Renal cortex interstitium (tissue), 11 donors: Measurements from ENCODE around the gene PRAC2. TPM values are rescaled to one million over a fixed set of nuclear protein-coding genes. Genes with fewer than 3 reads are reported as not detected.

Experiments
- DNase-seq, 11 donors: peaks; one replicate each; pipeline ENCODE4 v3.0.0-alpha.2; 2013; ENCODE audit warnings: low read depth in 9 of 11, low spot score in 4 of 11; ENCODE audit errors: extremely low read depth in 1 of 11
- polyA plus RNA-seq, 3 donors: library from polyadenylated mRNA; unstranded; fragments of 120-200 nt; gene quantifications; one replicate each; pipeline ENCODE4 v1.2.1, GENCODE V29; 2013; ENCODE audit not compliant: insufficient read length in 3 of 3

The PRAC2 gene
- polyA plus RNA-seq, 3 donors = not detected

- DNase-seq = no peak
Measured at GRCh38 chr17:48729335-48730239, 6.6 kb downstream of the PRAC2 start.

DNA sequence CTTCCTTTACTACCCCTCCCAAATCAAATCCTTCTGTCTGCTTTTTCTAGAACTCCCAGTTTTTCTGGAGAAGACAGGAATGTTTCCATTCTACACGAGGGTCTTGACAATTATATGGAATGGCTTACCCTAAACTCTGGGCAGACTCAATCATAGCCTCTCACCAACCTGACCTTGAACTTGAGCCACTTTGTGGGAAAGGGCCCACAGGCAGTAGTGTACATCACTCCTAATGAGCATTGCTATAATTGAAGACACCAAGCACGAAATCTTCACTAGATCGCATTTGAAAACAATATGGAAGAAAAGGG, 7.2 kb downstream of the PRAC2 start:
- no peak for DNase-seq

DNA sequence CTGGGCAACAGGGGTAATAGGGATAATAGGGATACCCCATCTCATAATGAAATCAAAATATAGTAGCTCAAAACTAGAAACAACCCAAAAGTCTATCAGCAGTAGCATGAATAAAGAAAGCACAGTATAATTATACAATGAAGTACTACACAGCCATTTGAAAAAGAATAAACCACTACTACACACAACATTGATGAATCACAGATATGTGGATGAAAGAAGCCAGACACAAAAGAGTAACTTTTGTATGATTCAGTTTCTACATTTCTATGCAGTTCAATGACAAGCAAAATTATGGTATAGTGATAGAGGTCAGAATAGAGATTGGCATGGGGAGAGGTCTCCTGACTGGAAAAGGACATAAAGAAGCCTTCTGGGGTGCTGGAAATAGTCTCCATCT, 8.4 kb downstream of the PRAC2 start:
- no peak for DNase-seq

- DNase-seq = no peak
Measured at GRCh38 chr17:48732688-48733629, 10.0 kb downstream of the PRAC2 start.

DNA sequence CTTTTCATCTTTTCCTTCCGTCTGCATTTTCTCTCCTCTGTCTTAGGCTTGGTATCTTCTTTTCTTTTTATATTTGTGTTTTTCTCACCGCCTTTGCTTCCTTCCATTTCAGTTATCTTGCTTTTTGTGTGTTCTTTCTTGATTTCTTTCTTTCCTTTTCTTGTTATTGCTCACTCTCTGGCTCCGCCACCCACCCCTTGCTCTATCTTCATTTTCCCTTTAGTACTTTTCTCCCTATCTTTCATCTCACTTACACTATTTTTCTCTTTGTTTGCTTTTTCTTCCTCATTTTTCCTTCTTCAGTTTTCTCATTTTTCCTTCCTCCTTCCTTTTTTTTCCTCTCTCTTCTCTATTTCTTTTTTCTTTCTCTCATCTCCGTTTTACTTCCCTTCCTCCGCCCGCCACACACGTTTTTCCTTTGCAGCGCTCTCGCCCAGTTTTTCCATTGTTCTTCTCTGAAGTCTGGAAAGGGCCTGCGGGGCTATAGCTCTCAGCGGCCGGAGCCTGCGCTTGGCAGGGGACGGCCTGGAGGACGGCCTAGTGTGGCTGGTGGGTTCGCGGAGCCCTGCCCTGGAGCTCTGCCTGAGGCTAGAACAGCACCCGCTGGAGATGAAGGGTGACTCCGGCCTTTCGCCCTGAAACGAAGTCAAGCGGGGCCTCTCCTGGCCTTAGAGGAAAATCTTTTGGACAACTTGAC, 10.8 kb downstream of the PRAC2 start:
- DNase-seq = no peak

DNA sequence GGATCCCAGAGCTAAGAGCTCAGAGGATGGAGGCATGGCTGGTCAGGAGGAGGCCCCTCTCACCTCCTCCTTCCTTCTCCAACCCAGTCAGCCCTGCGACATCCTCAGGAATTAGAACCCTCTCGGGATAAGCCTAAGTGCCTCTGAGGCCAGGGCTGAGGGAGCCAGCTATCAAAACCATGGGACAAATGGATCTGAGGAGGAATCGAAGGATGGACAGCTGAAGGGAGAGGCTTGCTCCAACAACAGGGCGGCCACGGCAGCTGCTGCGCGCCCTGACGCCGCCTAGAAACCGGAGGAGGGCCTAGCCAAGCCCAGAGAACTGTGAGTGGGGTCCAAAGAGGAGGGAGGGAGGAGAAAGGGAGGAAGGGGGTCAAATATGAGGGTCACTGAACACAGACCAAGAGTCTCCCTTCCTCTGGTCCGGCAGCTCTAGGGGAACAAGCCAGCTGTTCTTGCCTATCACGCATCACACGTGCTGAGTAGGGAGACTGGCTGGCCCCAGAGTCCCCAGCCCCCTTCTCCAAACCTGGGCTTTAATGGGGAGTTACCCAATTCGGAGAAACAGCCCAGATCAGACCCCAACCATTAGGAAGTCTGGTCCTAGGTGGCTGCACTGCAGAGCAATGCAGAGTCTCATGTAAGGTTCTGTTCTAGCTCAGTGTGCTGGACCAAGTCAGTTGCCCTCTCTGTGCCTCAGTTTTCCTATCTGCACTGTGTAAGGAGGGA, 11.5 kb downstream of the PRAC2 start:
- no peak for DNase-seq

- no peak for DNase-seq
Measured at GRCh38 chr17:48735062-48735351, 12.0 kb downstream of the PRAC2 start.

GRCh38 chr17:48737330-48738043, 14.5 kb downstream of the PRAC2 start:
- DNase-seq = no peak

DNA sequence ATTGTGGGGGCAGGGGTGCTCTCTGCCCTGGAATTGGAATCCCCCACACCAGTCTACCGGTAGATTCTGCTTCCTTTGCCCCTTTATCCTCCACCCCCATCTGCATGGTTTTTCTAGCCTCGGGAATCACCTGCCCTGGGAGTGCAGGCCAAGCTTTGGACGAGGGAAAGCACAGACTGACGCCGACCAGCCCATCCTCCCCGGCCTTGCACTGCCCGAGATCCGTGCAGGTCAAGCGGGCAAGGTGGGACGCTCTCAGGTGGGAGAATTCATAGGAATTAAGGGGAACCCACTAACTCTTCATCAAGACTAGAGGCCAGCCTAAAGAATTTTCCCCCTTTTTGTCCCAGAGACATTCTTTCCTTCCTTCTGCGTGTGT, 15.4 kb downstream of the PRAC2 start:
- DNase-seq = no peak

GRCh38 chr17:48738803-48739526, 16.0 kb downstream of the PRAC2 start:
- DNase-seq = no peak

GRCh38 chr17:48740537-48740936, 17.6 kb downstream of the PRAC2 start:
- DNase-seq = no peak

- DNase-seq = no peak
Measured at GRCh38 chr17:48745381-48746275, 22.6 kb downstream of the PRAC2 start.

DNA sequence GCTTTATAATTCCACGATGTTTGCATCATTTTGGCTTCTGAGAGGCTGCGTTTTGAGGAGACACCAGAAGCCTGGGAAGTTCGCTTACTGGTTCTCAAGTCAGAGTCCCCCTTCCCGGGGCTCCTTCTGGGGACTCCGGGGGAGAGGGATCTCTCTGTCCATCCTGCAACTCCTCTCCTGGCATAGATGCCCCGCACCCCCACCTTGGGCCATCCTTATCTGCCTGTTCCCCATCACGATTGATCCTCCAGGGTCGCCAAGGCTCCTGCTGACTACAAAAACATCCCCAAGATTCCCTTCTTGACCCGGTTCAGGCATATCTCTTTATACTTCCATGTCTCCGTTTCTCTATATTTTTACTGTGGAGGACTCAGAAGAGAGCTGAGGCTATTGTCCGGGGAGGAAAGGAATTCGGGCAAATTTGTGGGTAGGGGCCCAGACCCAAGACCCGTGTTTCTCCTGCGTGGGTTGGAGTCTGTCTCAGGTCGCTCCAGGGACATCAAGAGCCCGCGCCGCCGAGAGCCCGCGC, 24.0 kb downstream of the PRAC2 start:
- DNase-seq = no peak

- DNase-seq = no peak
Measured at GRCh38 chr17:48747445-48748363, 24.7 kb downstream of the PRAC2 start.

- DNase-seq = no peak
Measured at GRCh38 chr17:48748718-48749566, 26.0 kb downstream of the PRAC2 start.
